SU-DHL-6 (cell line): ENCODE results near the gene CIB1.
"Not testable (repeated sequence)": the region's sequence is repeated elsewhere in the genome, so short reads cannot be mapped to it uniquely, and the experiment has no call there.

Experiments
- H2AFZ ChIP-seq: fragments of 200-600 bp; sonication (generic); 2 replicates; pipeline ENCODE4 v1.6.1; 2014; ENCODE audit warnings: low read depth, mild to moderate bottlenecking, moderate library complexity, mixed read lengths, antibody characterized with exemption, low read length; ENCODE audit not compliant: severe bottlenecking
- H3F3A ChIP-seq: fragments of 200-600 bp; shearing (Covaris generic); 2 replicates; pipeline ENCODE4 v1.6.0; 2016; ENCODE audit warnings: antibody characterized with exemption, mild to moderate bottlenecking; ENCODE audit not compliant: insufficient read depth
- H3K27ac ChIP-seq: fragments of 200-600 bp; sonication (generic); 2 replicates; pipeline ENCODE4 v1.5.1; 2016; ENCODE audit warnings: low read depth, mild to moderate bottlenecking, low read length, moderate library complexity, mixed read lengths
- H3K27me3 ChIP-seq: fragments of 200-600 bp; sonication (generic), shearing (Covaris generic); 2 replicates; pipeline ENCODE4 v1.6.0; 2014; ENCODE audit warnings: mild to moderate bottlenecking, low read length
- H3K36me3 ChIP-seq: fragments of 200-600 bp; sonication (generic); 2 replicates; pipeline ENCODE4 v1.6.1; 2014; ENCODE audit warnings: mild to moderate bottlenecking, low read length, mixed read lengths
- H3K4me2 ChIP-seq: fragments of 300-600, 200-600 bp; shearing (Covaris generic), sonication (generic); 2 replicates; pipeline ENCODE4 v1.6.0; 2014; ENCODE audit warnings: low read length, low read depth, mild to moderate bottlenecking; ENCODE audit not compliant: poor library complexity, severe bottlenecking
- H3K4me3 ChIP-seq: fragments of 200-600 bp; sonication (generic); 2 replicates; pipeline ENCODE4 v1.5.1; 2014; ENCODE audit warnings: antibody characterized with exemption, low read length, mild to moderate bottlenecking, mixed read lengths; ENCODE audit not compliant: insufficient read depth, poor library complexity, severe bottlenecking
- H3K79me2 ChIP-seq: fragments of 200-600 bp; sonication (generic); 2 replicates; pipeline ENCODE4 v1.6.1; 2014; ENCODE audit warnings: mild to moderate bottlenecking, low read length, moderate library complexity; ENCODE audit not compliant: insufficient read depth
- H3K9ac ChIP-seq: fragments of 200-600 bp; sonication (generic); 2 replicates; pipeline ENCODE4 v1.7.0; 2014; ENCODE audit warnings: mild to moderate bottlenecking, low read length
- H3K9me2 ChIP-seq: fragments of 200-600 bp; sonication (generic); replicated peaks from 2 replicates; pipeline ENCODE4 v1.6.1; 2014; ENCODE audit warnings: low read length; ENCODE audit not compliant: insufficient read depth
- H3K9me3 ChIP-seq: fragments of 200-600 bp; sonication (generic); 2 replicates; pipeline ENCODE4 v1.6.1; 2014; ENCODE audit warnings: low read length, mixed read lengths; ENCODE audit not compliant: insufficient read depth
- H4K20me1 ChIP-seq: fragments of 200-600 bp; sonication (generic); 2 replicates; pipeline ENCODE4 v1.6.1; 2014; ENCODE audit warnings: low read depth, mild to moderate bottlenecking, antibody characterized with exemption, low read length, moderate library complexity, mixed read lengths
- CTCF ChIP-seq: fragments of 200-600 bp; sonication (generic); IDR thresholded peaks from one replicate; pipeline ENCODE4 v1.5.1; 2017; ENCODE audit warnings: antibody characterized with exemption, mild to moderate bottlenecking, low read length, moderate library complexity; ENCODE audit not compliant: insufficient read depth, poor library complexity, severe bottlenecking
- EZH2phosphoT487 ChIP-seq: fragments of 200-600 bp; sonication (generic), shearing (Covaris generic); conservative IDR thresholded peaks from 2 replicates; pipeline ENCODE4 v1.6.1; 2018; ENCODE audit warnings: mild to moderate bottlenecking, antibody characterized with exemption, low read length, moderate library complexity, mixed read lengths

Gene CIB1

GRCh38 chr15:90262426-90262825, 28.7 kb upstream of the CIB1 start:
- no peaks in the 10 kb centered on the region for H3K27me3 ChIP-seq
- no peaks in the 10 kb centered on the region for H3K9me2 ChIP-seq
- no peak overlapping the region for H3K9ac ChIP-seq
- no peak overlapping the region for H3K27ac ChIP-seq
- H3K79me2 ChIP-seq: peaks cover 17% of the 10 kb centered on the region
- H3K4me3 ChIP-seq: no peak overlapping the region
- H3K4me2 ChIP-seq: no peak overlapping the region
- H3F3A ChIP-seq: no peaks in the 10 kb centered on the region
- H3K9me3 ChIP-seq: no peaks in the 10 kb centered on the region
- H2AFZ ChIP-seq: no peak overlapping the region
- peaks cover under 1% of the 10 kb centered on the region; the same call in 1 of the 2 replicates for H4K20me1 ChIP-seq
- TF ChIP-seq CTCF (no peak), EZH2phosphoT487 (no peak)
- peaks cover 8% of the 10 kb centered on the region; the same call in 1 of the 2 replicates for H3K36me3 ChIP-seq

- no peak overlapping the region for H3K27ac ChIP-seq
- H3K27me3 ChIP-seq: no peaks in the 10 kb centered on the region
- H3K9me3 ChIP-seq: no peaks in the 10 kb centered on the region
- H3K79me2 ChIP-seq: peaks cover 11% of the 10 kb centered on the region
- no peak overlapping the region for H3K9ac ChIP-seq
- H4K20me1 ChIP-seq: no peaks in the 10 kb centered on the region
- TF ChIP-seq EZH2phosphoT487 (no peak), CTCF (no peak)
- no peak overlapping the region for H2AFZ ChIP-seq
- H3F3A ChIP-seq: no peaks in the 10 kb centered on the region
- H3K4me3 ChIP-seq: no peak overlapping the region
- 0 out of 2 replicates have a peak, but pooled peaks cover 2% of the 10 kb centered on the region for H3K36me3 ChIP-seq
- H3K9me2 ChIP-seq: no peaks in the 10 kb centered on the region
- H3K4me2 ChIP-seq: no peak overlapping the region
Observed at GRCh38 chr15:90261811-90262210, 28.1 kb upstream of the CIB1 start.

- not testable (repeated sequence) for H3K36me3 ChIP-seq, H4K20me1 ChIP-seq, H3K79me2 ChIP-seq, H3F3A ChIP-seq, H2AFZ ChIP-seq, H3K9me2 ChIP-seq, H3K9ac ChIP-seq, H3K4me2 ChIP-seq, H3K27ac ChIP-seq, H3K9me3 ChIP-seq, H3K27me3 ChIP-seq, H3K4me3 ChIP-seq
Observed at GRCh38 chr15:90260731-90261130, 27.0 kb upstream of the CIB1 start.

GRCh38 chr15:90259524-90259923, 25.8 kb upstream of the CIB1 start:
- Histone ChIP-seq H3K36me3 (no peaks in the 10 kb centered on the region), H2AFZ (no peak overlapping the region), H3K9me2 (no peaks in the 10 kb centered on the region), H3K27ac (no peak overlapping the region), H3K4me2 (no peak overlapping the region), H3F3A (no peaks in the 10 kb centered on the region), H3K79me2 (no peaks in the 10 kb centered on the region), H3K9me3 (no peaks in the 10 kb centered on the region), H3K27me3 (no peaks in the 10 kb centered on the region), H4K20me1 (no peaks in the 10 kb centered on the region), H3K9ac (no peak overlapping the region), H3K4me3 (no peak overlapping the region)
- TF ChIP-seq CTCF: no peak
- no peak for TF ChIP-seq EZH2phosphoT487
